Endodermal cell (in vitro differentiated cells): ENCODE data around the gene ZSCAN10. TPM values are rescaled to one million over a fixed set of nuclear protein-coding genes. Genes with fewer than 3 reads are reported as not detected.
"Not testable (repeated sequence)": the region's sequence is repeated elsewhere in the genome, so short reads cannot be mapped to it uniquely, and the experiment has no call there.

Source experiments
- DNase-seq: peaks from one replicate; pipeline ENCODE4 v3.0.0-alpha.2; 2017
- H3K27ac ChIP-seq: 2 replicates; pipeline ENCODE4 v1.5.1; 2013; ENCODE audit warnings: mild to moderate bottlenecking, low read depth, low read length, moderate library complexity
- H3K27me3 ChIP-seq: 2 replicates; pipeline ENCODE4 v1.6.1; 2013; ENCODE audit warnings: mild to moderate bottlenecking, low read length, moderate library complexity; ENCODE audit not compliant: insufficient read depth, control insufficient read depth, poor library complexity, severe bottlenecking
- H3K36me3 ChIP-seq: 2 replicates; pipeline ENCODE4 v1.7.0; 2013; ENCODE audit warnings: mild to moderate bottlenecking, low read length, moderate library complexity; ENCODE audit not compliant: control insufficient read depth, insufficient read depth
- H3K4me1 ChIP-seq: one replicate; pipeline ENCODE4 v1.7.0; 2013; ENCODE audit warnings: low read length; ENCODE audit not compliant: control insufficient read depth, insufficient read depth
- H3K4me3 ChIP-seq: 2 replicates; pipeline ENCODE4 v1.5.1; 2013; ENCODE audit warnings: mild to moderate bottlenecking, low read length, moderate library complexity
- H3K9ac ChIP-seq: 2 replicates; pipeline ENCODE4 v1.6.1; 2013; ENCODE audit warnings: mild to moderate bottlenecking, low read length, moderate library complexity; ENCODE audit not compliant: poor library complexity, severe bottlenecking; ENCODE audit errors: extremely low read depth
- H3K9me3 ChIP-seq: 2 replicates; pipeline ENCODE4 v1.6.1; 2013; ENCODE audit warnings: mild to moderate bottlenecking, low read length, moderate library complexity; ENCODE audit not compliant: control insufficient read depth
- H3K27ac Mint-ChIP-seq: 2 replicates; pipeline ENCODE4 v1.8.0; 2020; ENCODE audit warnings: mixed read lengths
- H3K27me3 Mint-ChIP-seq: 2 replicates; pipeline ENCODE4 v1.8.0; 2021; ENCODE audit warnings: mild to moderate bottlenecking, mixed read lengths; ENCODE audit not compliant: insufficient read depth
- H3K36me3 Mint-ChIP-seq: 2 replicates; pipeline ENCODE4 v1.8.0; 2020; ENCODE audit warnings: low read depth, mixed read lengths
- H3K4me1 Mint-ChIP-seq: 2 replicates; pipeline ENCODE4 v1.8.0; 2020; ENCODE audit warnings: mixed read lengths
- H3K4me3 Mint-ChIP-seq: 2 replicates; pipeline ENCODE4 v1.8.0; 2020; ENCODE audit warnings: mild to moderate bottlenecking, moderate library complexity, mixed read lengths
- H3K9me3 Mint-ChIP-seq: 2 replicates; pipeline ENCODE4 v1.8.0; 2020; ENCODE audit warnings: mild to moderate bottlenecking, mixed read lengths
- CTCF ChIP-seq: fragments of 200-600 bp; sonication (generic); conservative IDR thresholded peaks from 2 replicates; pipeline ENCODE4 v1.5.0; 2021; ENCODE audit warnings: antibody characterized with exemption, mild to moderate bottlenecking
- WGBS, 2 experiments: methylation state at CpG; one replicate each; pipeline versions ENCODE4 v1.1.5 to v1.1.7; 2013; ENCODE audit warnings: missing lambda C conversion rate in 2 of 2, mixed read lengths in 1 of 2; ENCODE audit not compliant: insufficient coverage in 1 of 2, insufficient read length in 1 of 2; 5-methylcytosine and 5-hydroxymethylcytosine counted together
- total RNA-seq, 2 donors: library from RNA; stranded (reverse); fragmentation: NEBNext Ultra II Directional in 1 of 2; extraction: Animal tissue kit (Norgen Biotek cat#: 25700) in 1 of 2; gene quantifications; 2 replicates in 1 of 2; 3 replicates in 1 of 2; pipeline ENCODE4 v1.2.1, GENCODE V29; 2021

The ZSCAN10 gene
- total RNA-seq, 2 donors from 2014 or later = 36.6 to 70.0 TPM

DNA sequence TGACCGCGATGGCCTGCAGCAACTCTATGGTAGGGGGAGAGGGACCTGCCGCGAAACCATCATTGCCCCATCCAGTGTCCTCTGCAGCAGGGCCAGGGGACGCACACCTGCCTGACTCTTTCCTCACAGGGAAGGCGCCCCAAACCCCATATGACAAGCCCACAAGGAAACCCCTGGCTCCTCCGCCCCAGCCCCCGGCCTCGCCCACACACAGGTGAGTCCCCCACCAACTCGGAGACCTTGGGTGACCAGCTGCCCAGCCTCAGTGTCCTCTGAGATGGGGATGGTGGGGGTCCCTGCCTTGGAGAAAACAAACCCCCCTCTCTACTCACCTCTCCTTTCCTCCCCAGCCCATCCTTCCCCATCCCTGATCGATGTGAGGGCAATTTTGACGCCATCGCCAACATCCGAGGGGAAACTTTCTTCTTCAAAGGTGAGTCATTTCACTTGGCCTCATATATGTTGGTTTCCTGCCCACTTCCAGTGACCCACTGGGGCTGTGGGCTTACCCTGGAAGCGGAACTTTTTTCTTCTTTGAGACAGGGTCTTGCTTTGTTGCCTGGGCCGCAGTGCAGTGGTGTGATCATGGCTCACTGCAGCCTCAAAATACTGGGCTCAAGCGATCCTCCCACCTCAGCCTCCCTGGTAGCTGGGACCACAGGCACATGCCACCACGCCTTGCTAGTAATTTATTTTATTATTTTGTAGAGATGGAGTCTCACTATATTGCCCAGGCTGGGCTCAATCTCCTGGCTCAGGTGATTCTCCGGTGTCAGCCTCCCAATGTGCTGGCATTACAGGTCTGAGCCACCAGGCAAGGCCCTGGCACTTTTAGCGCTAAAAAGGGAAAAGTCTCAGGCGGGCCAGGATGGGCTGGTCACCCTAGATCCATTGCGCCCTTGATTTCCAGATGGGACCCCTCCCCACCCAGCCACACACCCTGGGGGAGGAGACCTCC is 41.6 kb downstream of the ZSCAN10 start:
- peaks cover 4% of the 10 kb centered on the region for H3K27me3 ChIP-seq
- no peak for TF ChIP-seq CTCF
- H3K36me3 Mint-ChIP-seq = peaks cover 14% of the 10 kb centered on the region
- no peaks in the 10 kb centered on the region for H3K9me3 Mint-ChIP-seq
- no peaks in the 10 kb centered on the region for H3K9me3 ChIP-seq
- H3K4me3 ChIP-seq = peak overlapping the region; percentile 77
- no peak for DNase-seq
- H3K27ac Mint-ChIP-seq = no peak overlapping the region
- peaks cover 30% of the 10 kb centered on the region for H3K27me3 Mint-ChIP-seq
- no peak overlapping the region for H3K9ac ChIP-seq
- peaks cover 7% of the 10 kb centered on the region for H3K4me1 Mint-ChIP-seq
- H3K27ac ChIP-seq = no peak overlapping the region
- 94 to 97% methylated on average over 12 to 22 of the region's 22 CpGs for WGBS, 2 experiments
- H3K36me3 ChIP-seq = no peaks in the 10 kb centered on the region
- peak overlapping the region; percentile 72 for H3K4me3 Mint-ChIP-seq
- H3K4me1 ChIP-seq = no peaks in the 10 kb centered on the region

GRCh38 chr16:3056336-3057180 is 42.5 kb downstream of the ZSCAN10 start:
- Histone ChIP-seq H3K4me1 (no peaks in the 10 kb centered on the region), H3K36me3 (no peaks in the 10 kb centered on the region), H3K9ac (no peak overlapping the region), H3K9me3 (no peaks in the 10 kb centered on the region), H3K27ac (no peak overlapping the region), H3K4me3 (no peak overlapping the region), H3K27me3 (peaks cover 4% of the 10 kb centered on the region)
- DNase-seq = no peak
- Mint-ChIP-seq H3K4me1 (peaks cover 7% of the 10 kb centered on the region), H3K4me3 (no peak overlapping the region), H3K27ac (no peak overlapping the region), H3K27me3 (peaks cover 29% of the 10 kb centered on the region), H3K9me3 (no peaks in the 10 kb centered on the region), H3K36me3 (peaks cover 18% of the 10 kb centered on the region)
- WGBS, 2 experiments = 94 to 95% methylated on average over 12 to 19 of the region's 19 CpGs
- TF ChIP-seq CTCF = no peak

DNA sequence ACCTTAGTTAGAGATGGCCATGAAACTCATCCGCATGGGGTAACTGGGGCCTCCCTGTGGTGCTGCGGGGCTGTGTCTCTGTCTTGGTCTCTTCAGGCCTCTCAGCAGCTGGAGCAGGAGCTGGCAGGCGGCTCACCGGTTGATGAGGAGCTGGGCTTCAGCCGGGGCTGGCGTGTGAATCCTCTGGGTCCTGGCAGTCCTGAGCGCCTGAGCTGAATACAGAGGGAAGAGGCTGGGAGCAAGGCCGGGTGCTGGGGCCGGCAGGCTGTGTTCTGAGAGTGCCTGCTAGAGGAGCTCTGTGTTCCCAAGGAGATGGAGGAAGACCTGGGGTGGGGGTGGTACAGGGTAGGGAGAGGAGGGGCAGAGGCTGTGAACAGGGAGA is 43.4 kb downstream of the ZSCAN10 start:
- WGBS, 2 experiments = 73 to 100% methylated on average over 1 to 9 of the region's 9 CpGs
- not testable (repeated sequence) for H3K4me1 Mint-ChIP-seq, H3K27ac ChIP-seq, H3K4me3 ChIP-seq, H3K36me3 ChIP-seq, DNase-seq, H3K9me3 Mint-ChIP-seq, H3K4me3 Mint-ChIP-seq, H3K4me1 ChIP-seq, H3K9me3 ChIP-seq, H3K9ac ChIP-seq, H3K27me3 ChIP-seq, H3K27ac Mint-ChIP-seq
- Mint-ChIP-seq H3K36me3 (peaks cover 18% of the 10 kb centered on the region), H3K27me3 (peaks cover 36% of the 10 kb centered on the region)
